Activated CD4-positive, alpha-beta T cell treated with anti-CD3 and anti-CD28 coated beads, Interleukin-2, amount 50 U/mL, for 16 hours (primary cell): ENCODE results near the gene EIF4G3.
"Not testable (repeated sequence)": the region's sequence is repeated elsewhere in the genome, so short reads cannot be mapped to it uniquely, and the experiment has no call there.

Experiments used
- DNase-seq: peaks from one replicate; pipeline ENCODE4 v3.0.0-alpha.2; 2020

The EIF4G3 gene

GRCh38 chr1:21188235-21188634 lies 11.5 kb upstream of the EIF4G3 start:
- no peak for DNase-seq

DNA sequence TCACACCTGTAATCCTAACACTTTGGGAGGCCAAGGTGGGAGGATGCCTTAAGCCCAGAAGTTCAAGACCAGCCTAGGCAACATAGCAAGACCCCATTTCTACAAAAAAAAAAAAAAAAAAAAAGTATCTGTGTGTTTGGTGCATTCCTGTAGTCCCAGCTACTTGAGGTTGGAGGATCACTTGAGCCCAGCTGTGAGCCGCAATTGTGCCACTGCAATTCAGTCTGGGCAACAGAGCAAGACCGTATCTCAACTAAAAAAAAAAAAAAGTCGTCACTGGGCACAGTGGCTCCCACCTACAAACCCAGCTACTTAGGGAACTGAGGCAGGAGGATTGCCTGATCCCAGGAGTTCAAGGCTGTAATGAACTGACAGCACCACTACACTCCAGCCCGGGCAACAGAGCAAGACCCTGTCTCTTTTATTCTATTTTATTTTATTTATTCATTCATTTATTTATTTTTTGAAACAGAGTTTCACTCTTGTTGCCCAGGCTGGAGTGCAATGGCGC lies 8.6 kb upstream of the EIF4G3 start:
- DNase-seq, result no peak

DNA sequence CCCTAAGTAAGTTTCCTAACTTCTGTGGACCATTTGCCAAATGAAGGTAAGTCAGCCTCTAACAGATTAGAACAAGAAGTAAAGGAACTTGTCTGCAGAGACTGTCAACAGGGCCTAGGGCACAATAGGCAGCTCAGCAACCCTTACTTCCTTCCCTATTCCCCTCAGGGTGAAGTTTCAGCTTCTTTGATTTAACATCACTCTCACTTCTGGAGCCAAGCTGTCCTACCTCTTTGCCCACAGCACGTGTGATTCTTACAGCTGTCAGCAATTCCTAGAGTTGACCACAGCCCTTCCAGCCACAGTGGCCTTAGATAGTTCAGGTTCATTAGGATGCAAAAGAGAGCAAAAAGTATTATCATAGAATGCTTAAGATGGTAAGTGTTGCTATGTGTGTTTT lies 7.6 kb upstream of the EIF4G3 start:
- no peak for DNase-seq

DNA sequence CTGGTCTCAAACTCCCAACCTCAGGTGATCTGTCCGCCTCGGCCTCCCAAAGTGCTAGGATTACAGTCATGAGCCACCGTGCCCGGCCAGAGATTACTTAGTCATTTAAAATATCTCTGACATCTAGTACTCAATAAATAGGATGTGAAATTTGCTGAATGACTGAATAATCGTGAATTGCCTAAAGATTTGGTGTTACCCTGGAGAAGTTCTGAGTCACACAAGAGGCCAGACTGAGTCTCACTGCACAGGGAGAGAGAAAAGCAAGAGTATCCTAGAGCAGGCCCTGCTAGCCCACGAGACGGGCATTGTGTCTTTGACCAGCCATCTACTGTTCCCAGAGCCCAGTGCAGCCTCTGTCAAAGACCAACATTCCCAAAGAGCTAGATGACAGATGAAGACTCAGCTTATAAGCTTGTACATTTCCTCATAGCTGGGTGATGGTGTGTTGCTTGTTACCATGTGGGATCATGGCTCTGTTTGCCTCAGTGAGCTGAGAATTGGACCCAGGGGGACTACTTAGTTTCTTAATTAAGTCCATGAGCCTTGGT lies 5.6 kb upstream of the EIF4G3 start:
- DNase-seq, result no peak

GRCh38 chr1:21178271-21178670 lies 1.6 kb upstream of the EIF4G3 start:
- not testable (repeated sequence) for DNase-seq

DNA sequence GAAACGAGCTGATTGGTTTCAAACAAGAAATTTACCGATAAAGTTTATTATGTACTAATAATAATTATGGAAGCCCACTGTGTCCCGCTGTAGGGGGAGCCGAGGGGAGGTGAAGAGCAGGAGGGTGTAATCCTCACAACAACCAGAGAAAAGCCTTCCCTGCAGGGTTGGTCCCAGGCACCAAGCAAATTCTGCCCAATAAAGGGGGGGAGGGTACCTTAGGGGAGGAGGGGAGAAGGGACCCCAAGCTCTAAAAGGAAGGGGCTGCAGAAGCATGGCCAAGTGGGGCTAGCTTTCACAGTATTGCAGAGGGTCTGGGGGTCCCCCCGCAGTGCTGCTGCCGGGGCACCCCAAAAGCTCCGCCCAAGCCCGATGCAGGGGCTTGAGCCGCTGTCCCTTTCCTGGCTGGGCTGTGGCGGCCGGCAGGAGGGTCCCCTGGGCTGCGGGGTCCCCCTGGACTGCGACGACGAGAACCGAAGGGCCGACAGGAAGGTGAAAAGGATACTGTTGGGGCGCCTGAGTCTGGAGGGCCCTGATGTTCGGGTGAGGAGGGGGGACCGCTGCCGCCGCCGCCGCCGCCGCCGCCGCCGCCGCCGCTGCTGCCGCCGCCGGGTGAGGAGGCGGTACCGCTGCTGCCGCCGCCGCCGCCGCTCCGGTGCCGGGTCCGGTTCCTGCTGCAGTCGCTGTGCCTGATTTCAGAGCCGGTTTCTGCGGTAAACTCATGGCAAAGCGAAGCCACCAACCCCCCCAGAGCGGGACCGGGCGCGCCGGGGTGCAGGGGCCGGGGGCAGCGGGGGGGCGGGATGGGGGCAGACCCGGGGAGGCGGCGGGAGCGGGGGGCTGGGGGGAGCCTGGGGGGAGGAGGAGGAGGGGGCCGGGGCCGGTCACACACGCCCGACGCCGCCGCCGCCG lies 771 bp downstream of the EIF4G3 start:
- peak; percentile 27 for DNase-seq

DNA sequence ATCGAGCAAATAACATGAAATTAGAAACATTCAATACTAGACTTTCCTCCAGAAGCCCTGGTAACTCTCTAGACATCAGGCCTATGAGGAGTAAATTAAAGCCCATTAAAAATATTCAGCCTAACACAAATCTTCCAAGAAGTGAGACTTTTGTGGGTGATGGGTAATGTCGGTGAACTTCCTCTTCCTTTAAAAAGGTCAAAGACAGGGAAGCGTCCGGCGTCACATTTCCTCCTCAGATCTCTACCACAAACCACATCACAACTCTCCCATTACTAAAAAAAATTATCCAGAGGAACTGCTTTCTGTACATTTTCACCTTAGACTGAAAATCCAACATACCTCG lies 1.4 kb downstream of the EIF4G3 start:
- peak; percentile 53 for DNase-seq

GRCh38 chr1:21174654-21175323 lies 1.9 kb downstream of the EIF4G3 start:
- DNase-seq, result no peak

- no peak for DNase-seq
Observed at GRCh38 chr1:21174230-21174629, 2.5 kb downstream of the EIF4G3 start.

DNA sequence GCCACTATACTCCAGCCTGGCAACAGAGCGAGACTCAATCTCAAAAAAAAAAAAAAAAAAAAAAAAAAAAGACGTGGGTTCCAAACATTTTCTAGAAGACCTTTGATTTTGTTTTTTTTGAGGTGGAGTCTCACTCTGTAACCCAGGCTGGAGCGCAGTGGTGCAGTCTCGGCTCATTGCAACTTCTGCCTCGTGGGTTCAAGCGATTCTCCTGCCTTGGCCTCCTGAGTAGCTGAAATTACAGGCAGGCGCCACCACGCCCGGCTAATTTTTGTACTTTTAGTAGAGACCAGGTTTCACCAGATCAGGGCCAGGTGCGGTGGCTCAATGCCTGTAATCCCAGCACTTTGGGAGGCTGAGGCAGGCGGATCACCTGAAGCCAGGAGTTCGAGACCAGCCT lies 3.6 kb downstream of the EIF4G3 start:
- not testable (repeated sequence) for DNase-seq

DNA sequence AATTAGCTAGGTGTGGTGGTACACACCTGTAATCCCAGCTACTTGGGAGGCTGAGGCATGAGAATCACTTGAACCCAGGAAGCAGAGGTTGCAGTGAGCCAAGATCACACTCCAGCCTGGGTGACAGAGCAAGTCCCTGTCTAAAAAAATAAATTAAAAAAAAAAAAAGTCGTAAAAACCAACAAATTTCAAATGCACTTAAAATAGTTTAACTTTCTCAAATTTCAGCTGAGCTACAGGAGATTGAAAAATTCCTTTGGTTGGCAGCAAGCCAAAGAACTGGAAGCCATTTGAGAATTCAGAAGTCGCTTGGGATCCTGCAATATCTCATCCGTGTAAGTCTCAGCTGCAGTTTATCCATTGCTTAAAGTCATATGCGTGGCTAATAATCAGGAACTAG lies 5.9 kb downstream of the EIF4G3 start:
- DNase-seq, result not testable (repeated sequence)

DNA sequence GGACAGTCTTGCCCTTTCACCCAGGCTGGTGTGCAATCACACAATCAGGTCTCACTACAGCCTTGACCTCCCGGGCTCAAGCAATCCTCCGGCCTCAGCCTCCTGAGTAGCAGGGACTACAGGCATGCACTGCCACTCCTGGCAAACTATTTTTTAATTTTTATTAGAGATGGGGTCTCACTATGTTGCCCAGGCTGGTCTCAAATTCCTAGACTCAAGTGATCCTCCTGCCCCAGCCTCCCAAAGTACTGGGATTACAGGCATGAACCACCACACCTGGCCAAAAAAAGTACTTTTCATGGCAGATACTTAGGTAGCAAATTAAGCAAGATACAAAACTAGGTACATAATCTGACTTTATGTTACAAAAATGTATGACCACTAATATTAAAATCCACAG lies 8.3 kb downstream of the EIF4G3 start:
- DNase-seq, result no peak

- no peak for DNase-seq
Observed at GRCh38 chr1:21165646-21166045, 11.1 kb downstream of the EIF4G3 start.

GRCh38 chr1:21165076-21165475 lies 11.6 kb downstream of the EIF4G3 start:
- DNase-seq, result no peak

- DNase-seq, result no peak
Observed at GRCh38 chr1:21164266-21164665, 12.4 kb downstream of the EIF4G3 start.

DNA sequence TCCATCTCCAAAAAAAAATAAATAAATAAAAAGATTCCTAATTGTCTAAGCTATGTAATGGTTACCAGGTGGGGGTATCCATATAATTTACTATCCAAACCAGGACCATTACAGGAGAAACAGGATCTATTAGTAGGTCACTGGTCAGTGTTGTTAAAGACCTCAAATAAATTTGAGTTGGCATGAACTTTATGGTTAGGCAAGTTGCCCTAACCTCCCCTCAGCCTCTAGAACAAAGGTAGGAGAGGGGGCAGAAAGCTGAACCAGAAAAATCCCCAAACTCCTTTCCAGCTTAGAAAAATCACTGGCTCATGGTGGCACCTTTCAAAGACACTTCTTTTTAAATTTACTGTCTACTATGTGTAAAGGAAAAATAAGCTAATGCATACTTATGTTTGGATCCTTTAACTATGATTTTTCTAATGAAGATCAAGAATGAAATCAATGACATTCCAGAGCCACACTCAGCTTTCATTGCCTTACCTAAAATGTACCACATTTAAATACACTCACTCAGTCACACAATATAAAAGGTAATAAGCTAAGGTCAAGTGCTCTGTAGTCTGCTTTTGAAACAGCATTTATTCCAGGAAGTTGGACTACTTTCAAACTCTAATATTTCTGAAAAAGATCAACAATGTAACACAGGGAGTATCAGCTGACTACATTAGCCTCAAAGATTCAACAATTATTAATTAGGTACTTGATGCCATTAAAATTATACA lies 13.8 kb downstream of the EIF4G3 start:
- no peak for DNase-seq

GRCh38 chr1:21161842-21162241 lies 14.9 kb downstream of the EIF4G3 start:
- DNase-seq, result no peak

DNA sequence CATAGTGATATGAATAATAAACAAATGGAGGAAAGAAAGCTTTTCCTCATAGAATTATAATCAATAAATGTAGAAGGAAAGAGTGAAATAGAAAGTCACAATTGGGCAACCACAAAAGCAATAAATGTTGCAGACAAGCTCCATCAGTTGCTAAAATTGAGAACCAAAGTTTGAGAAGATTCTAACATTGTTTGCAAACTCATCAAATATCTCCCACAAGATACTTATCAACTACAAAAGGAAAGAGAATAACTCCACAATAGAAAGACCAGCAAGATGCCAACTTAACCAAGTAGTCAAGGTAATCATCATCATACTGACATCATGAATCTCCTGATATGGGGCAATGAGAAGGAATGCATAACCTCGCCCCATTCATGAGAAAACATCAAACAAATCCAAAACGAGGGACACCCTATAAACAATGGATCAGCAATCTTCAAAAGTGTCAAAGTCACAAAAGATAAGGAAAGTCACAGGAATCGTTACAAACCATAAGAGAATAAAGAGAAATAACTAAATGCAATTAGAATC lies 16.4 kb downstream of the EIF4G3 start:
- DNase-seq, result no peak

DNA sequence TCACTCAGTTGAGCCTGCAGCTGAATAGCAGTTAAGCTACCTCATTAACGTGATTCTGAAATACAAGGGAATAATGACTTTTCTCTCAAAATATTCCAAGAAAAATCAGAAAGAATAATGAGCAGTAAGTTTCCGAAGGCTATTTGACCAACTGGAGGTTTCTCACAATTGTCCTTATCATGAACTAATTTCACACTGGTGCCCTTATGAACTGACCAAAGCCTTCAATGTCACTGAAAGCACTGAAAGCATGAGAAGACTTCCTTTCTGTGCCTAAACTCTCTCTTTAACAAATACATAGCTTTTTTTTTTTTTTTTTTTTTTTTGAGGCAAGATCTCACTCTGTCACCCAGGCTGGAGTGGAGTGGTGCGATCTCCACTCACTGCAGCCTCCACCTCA lies 18.8 kb downstream of the EIF4G3 start:
- DNase-seq, result no peak

- no peak for DNase-seq
Observed at GRCh38 chr1:21157054-21157453, 19.6 kb downstream of the EIF4G3 start.

GRCh38 chr1:21156019-21156418 lies 20.7 kb downstream of the EIF4G3 start:
- DNase-seq, result no peak

DNA sequence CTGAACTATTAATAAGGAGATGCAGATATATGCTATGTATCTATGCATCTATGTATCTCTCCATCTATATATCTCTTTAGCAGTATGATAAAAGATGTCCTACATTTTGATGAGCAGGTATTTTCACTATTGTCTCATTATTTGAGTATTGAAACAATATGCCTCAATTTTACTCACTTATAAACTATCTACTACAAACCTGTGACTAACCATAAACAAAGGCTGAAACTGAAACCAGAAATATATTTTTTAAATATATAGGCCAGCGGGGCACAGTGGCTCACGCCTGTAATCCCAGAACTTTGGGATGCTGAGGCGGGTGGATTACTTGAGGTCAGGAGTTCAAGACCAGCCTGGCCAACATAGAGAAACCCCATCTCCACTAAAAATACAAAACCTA lies 22.0 kb downstream of the EIF4G3 start:
- DNase-seq, result no peak

DNA sequence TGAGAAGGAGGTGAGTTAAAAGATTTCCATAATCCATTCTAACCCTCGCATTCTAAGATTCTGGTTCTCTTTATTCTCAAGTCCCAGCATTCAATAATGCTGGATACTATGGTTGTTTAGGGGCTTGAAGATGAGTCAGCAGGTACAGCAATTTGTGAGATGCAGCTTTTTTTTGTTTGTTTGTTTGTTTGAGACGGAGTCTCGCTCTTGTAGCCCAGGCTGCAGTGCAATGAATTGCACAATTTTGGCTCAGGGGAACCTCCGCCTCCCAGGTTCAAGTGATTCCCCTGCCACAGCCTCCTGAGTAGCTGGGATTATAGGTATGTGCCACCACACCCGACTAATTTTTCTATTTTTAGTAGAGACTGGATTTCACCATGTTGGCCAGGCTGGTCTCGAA lies 23.3 kb downstream of the EIF4G3 start:
- no peak for DNase-seq
